ENCODE data around the gene TBKBP1. TPM values are rescaled to one million over a fixed set of nuclear protein-coding genes. Genes with fewer than 3 reads are reported as not detected.

The TBKBP1 gene
- total RNA-seq, 1 donor from 2014 or later = 18.3 TPM

DNA sequence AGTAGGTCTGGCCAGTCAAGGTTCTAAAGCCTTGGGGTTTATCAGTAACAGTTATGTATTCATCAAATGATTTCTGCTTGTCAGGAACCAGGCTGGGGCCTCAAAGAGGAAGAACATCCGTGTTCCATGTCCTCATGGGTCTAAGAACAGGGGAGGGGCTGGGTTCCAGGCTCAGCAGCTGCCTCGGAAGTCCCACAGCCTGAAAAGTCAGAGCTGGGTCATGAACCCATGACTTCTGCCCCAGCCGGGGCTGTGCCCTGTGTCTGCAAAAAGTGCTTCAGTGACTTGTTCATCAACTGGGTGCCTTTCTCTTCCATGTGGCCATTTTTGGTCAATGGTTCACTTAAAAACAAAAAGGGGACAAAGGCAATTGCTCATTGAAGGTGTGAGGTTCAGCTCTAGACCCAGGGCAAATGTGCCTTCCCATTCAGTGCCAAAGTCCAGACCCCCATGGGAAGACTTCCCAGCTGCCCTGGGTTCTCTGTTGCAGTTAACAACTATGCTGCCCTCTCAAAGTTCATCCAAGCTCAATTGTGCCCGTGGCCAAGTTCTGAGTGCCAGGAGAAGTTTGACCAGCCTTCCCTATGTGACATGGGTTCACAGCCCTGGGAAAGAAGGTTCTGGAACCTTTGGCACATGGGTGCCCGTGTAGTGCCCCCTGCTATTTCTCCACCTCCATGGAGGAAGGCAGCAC lies 18.5 kb downstream of the TBKBP1 start:
- H3K27me3 Mint-ChIP-seq (ENCODE audit: low read depth) = peaks cover 31% of the 10 kb centered on the region
- no peak overlapping the region for H3K27ac Mint-ChIP-seq (ENCODE audit: unreplicated experiment)
- no peaks in the 10 kb centered on the region for H3K36me3 Mint-ChIP-seq (ENCODE audit: low read depth)
- no peak for DNase-seq (ENCODE audit: low read depth, low spot score)
- peaks cover 8% of the 10 kb centered on the region for H3K4me1 Mint-ChIP-seq
- H3K4me3 Mint-ChIP-seq = no peak overlapping the region
- H3K9me3 Mint-ChIP-seq = no peaks in the 10 kb centered on the region
- TF ChIP-seq, protein P1, sequence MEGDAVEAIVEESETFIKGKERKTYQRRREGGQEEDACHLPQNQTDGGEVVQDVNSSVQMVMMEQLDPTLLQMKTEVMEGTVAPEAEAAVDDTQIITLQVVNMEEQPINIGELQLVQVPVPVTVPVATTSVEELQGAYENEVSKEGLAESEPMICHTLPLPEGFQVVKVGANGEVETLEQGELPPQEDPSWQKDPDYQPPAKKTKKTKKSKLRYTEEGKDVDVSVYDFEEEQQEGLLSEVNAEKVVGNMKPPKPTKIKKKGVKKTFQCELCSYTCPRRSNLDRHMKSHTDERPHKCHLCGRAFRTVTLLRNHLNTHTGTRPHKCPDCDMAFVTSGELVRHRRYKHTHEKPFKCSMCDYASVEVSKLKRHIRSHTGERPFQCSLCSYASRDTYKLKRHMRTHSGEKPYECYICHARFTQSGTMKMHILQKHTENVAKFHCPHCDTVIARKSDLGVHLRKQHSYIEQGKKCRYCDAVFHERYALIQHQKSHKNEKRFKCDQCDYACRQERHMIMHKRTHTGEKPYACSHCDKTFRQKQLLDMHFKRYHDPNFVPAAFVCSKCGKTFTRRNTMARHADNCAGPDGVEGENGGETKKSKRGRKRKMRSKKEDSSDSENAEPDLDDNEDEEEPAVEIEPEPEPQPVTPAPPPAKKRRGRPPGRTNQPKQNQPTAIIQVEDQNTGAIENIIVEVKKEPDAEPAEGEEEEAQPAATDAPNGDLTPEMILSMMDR (conservative IDR thresholded peaks at IDR 0.05) = no peak

GRCh38 chr17:47713980-47714700 lies 20.2 kb downstream of the TBKBP1 start:
- H3K9me3 Mint-ChIP-seq = no peaks in the 10 kb centered on the region
- no peaks in the 10 kb centered on the region for H3K4me1 Mint-ChIP-seq
- TF ChIP-seq, protein P1 (conservative IDR thresholded peaks at IDR 0.05) = no peak
- no peak overlapping the region for H3K27ac Mint-ChIP-seq (ENCODE audit: unreplicated experiment)
- H3K4me3 Mint-ChIP-seq = peak overlapping the region; percentile 54
- no peaks in the 10 kb centered on the region for H3K36me3 Mint-ChIP-seq (ENCODE audit: low read depth)
- peaks cover 48% of the 10 kb centered on the region for H3K27me3 Mint-ChIP-seq (ENCODE audit: low read depth)
- DNase-seq (ENCODE audit: low read depth, low spot score) = no peak

DNA sequence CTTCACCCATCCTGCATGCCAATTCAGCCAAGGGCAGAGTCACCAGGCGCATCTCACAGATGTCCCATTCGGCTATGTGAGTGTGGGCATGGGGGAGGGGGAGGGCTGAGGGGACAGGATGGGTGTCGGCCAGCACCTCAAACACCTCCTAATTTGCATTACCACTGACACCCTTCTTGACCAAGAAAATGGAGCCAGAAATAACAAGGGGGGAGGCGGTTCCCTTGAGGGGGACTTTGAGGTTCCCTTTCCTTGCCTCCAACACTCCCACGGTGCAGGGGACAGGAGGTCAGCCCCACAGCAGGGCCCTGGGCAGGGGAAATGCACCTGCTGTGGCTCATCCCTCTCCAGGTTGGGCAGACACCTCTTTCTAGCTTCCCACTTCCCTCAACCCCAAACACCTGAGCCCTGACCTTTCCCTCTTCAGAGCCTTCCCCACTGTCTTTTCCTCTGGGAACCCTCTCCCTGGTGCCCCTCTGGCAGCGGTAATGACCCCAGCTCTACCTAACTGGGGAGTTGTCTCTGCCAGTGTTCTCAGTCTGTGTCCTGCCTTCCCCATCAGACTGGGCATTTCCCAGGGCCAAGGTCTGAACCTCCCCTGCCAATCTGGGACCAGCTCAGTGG lies 20.9 kb downstream of the TBKBP1 start:
- Mint-ChIP-seq H3K4me3 (no peak overlapping the region), H3K36me3 (ENCODE audit: low read depth) (no peaks in the 10 kb centered on the region), H3K27me3 (ENCODE audit: low read depth) (peaks cover 55% of the 10 kb centered on the region), H3K9me3 (no peaks in the 10 kb centered on the region), H3K27ac (ENCODE audit: unreplicated experiment) (no peak overlapping the region), H3K4me1 (no peaks in the 10 kb centered on the region)
- TF ChIP-seq, protein P1 (conservative IDR thresholded peaks at IDR 0.05) = no peak
- no peak for DNase-seq (ENCODE audit: low read depth, low spot score)

DNA sequence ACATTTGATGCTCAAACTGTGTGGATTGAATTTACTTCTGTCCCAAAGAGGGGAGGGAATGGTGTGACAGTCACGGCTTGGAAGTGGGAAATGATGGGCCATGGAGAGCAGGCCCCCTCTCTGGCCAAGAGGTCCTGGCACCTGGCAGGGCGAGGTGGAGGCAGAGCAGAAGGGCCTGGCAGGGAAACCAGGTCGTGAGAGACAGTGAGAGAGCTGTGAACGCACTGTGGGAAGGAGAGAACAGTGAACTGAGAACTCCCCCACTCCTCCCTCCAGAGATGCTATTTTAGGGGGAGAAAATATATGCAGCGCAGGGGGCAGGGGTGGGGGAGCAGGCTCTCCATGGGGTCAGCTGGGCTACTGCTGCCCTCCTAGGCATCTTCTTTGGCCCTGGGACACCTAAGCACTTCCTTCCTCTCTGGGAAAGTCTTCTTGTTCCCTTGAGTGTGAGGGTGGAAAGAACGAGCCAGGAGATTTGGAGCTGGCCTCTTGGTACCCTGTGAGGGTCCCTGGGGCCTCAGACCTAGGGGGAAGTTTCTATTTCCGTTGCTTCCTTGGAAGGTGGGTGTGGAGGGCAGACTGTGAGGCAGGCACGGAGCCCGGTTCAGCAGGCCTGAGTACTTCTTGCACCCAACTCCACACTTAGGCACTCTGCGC lies 21.8 kb downstream of the TBKBP1 start:
- Mint-ChIP-seq H3K27me3 (ENCODE audit: low read depth) (peaks cover 64% of the 10 kb centered on the region), H3K36me3 (ENCODE audit: low read depth) (no peaks in the 10 kb centered on the region), H3K4me3 (no peak overlapping the region), H3K27ac (ENCODE audit: unreplicated experiment) (no peak overlapping the region), H3K4me1 (no peaks in the 10 kb centered on the region), H3K9me3 (no peaks in the 10 kb centered on the region)
- no peak for DNase-seq (ENCODE audit: low read depth, low spot score)
- TF ChIP-seq, protein P1 (conservative IDR thresholded peaks at IDR 0.05) = no peak

DNA sequence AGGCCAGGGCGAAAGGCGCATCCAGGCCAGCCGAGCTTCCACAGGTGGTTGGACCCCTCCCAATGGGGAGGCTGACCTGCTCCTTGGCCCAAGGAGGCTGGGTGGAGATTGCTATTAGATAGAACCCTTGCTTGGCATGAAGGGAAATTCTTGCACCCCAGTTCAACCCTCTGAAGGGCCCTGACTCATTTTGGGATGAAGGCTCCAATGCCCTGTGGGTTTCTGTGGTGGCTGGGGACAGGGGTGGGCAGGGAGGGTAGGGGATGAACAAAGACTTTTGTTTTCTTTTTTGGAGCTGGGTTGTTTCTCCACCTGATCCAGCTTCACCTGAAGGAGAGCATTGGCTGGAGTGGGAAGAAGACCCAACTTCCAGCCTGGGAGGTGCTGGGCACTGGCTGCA lies 22.4 kb downstream of the TBKBP1 start:
- Mint-ChIP-seq H3K27me3 (ENCODE audit: low read depth) (peaks cover 70% of the 10 kb centered on the region), H3K27ac (ENCODE audit: unreplicated experiment) (no peak overlapping the region), H3K4me1 (no peaks in the 10 kb centered on the region), H3K36me3 (ENCODE audit: low read depth) (no peaks in the 10 kb centered on the region), H3K4me3 (no peak overlapping the region), H3K9me3 (no peaks in the 10 kb centered on the region)
- TF ChIP-seq, protein P1 (conservative IDR thresholded peaks at IDR 0.05) = no peak
- DNase-seq (ENCODE audit: low read depth, low spot score) = no peak

Measured in neural crest cell (in vitro differentiated cells).